ENCODE measurements around the gene DYNC1H1. TPM values are rescaled to one million over a fixed set of nuclear protein-coding genes. Genes with fewer than 3 reads are reported as not detected.

DYNC1H1 gene
- polyA plus RNA-seq, 10 donors: 252 to 337 (median 278) TPM

DNA sequence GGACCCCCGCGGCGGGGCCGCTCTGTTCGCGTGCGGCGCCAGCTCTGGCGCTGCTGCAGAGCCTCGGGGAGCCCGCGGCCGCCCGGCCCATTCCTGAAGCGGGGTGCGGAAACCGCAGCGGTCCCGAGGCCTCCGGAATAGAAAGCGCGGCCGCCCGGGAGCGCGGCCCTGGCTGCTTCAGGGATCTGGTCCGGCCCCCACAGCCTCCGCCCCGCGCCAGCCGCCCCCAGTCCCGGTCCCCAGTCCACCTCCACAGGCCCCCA lies 122.3 kb downstream of the DYNC1H1 start:
- DNase-seq: no peak

DNA sequence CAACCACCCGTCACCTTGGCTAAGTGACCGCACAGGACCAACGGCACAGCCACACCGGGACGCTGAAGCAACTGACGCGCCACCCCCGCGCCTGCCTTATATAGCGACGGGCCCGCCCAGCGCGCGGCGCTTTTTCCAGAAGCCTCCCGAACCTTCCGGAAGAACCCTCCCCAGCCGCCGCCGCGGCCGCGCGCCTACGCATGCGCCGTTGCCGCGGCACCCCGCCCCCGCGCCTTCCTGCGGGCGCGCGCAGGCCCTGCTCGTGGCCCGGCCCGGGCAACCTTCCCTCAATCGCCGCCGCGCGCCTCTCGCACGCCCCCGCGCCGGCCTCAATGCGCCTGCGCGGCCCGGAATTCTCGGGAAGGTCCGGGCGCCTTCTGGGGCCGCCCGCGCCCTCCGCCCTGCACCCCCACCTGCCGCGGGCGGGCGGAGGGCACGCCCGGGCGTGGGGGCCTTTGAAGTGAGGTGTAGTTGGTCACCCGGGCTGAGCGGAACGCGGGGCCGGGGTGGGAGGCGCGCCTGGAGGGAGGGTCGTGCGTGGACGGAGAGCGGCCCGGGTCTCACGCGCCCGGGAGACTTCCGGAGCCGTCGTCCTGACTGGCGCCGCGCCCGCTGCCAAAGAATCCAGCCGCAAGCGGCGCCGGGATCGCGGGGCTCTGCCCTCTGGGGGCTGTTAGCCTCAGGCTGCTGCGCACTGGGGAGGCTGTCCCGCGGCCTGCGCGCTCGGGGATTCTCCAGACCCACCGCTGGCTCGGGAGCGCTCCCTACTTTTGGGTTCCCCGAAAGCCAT lies 122.8 kb downstream of the DYNC1H1 start, which contains the start of gene HSP90AA1:
Gene HSP90AA1 (minus strand): TSS at position 73 of the 790 bp plus-strand sequence. CDS start 666 bp downstream, outside the sequence.
- peak; percentile 94 to 96 (median 96) for DNase-seq

DNA sequence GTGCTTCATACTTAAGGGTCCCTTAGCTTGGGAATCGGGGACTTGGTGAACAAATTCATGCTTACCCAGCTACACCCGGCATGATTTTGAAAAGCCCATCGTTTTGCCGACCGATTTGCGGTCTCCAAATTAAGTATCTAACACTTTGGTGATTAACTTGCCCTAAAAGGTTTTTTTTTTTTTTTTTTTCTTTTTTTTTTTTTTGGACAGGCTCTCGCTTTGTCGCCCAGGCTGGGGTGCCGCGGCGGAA lies 123.3 kb downstream of the DYNC1H1 start:
- DNase-seq: no peak

DNA sequence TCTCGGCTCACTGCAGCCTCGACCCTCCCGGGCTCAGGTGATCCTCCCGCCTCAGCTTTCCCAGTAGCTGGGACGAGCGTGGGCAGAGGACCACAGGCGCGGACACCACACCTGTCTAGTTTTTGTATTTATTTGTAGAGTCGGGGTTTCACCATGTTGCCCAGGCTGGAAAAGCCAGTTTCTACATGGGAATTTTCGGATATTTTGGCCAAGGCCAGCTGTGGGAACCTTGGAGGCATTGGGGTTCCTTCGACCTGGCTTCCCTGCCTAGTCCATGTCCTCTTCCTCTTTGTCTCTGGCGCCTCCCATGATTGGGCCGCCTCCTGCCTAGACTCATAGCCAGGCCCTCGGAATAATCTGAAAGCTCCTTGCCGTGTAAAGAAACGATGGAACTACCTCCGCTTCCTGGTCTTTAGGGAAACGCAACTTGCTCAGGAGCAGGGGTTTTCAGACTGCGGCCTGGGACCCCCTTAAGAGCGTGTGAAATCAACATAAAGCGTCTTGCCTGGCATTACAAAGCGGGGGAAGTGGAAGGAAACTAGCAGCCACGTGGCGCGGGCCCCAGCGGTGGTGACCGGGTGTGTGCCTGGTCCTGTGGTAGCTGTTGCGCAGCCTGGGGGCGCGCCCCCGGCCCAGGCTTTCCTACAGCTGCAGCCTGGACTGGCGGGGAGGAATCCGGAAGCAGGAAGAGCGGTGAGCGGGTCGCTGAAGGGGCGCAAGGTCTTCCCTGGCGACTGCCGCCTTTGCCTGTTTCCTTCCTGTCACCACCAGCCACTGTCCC lies 123.8 kb downstream of the DYNC1H1 start:
- peak in 2 of 3 donors; percentile 56 to 85 for DNase-seq

DNA sequence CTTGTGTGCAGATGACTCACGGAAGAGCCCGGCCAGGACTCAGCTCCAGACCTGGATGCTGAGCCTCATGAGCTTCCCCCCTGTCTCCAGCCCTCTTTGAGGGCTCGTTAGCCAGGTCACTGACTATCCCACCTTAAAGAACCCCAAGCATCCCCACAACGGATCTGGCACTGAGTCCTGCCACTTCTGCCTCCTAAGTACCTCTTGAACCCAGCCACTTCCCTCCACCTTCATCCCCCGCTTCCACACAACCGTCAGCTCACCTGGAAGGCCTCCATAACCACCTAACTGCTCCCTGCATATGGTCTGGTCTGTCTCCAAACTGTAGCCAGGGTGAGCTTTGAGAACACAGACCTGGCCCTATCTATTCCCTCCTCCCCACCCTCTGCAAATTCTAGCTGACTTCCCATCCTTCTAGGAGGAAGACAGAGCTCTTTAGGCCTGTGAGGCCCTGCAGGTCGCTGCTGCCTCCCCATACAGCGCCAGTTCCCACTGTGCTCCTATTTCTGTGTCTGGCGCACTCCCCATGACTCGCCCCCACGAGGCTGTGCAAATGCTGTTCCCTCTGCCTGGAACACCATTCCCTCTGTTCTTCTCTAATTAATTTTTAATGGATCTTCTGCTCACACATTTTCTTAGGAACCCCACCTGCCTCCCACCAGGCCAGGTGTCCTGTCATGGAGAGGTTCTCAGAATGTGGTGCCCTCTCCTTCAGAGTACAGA lies 125.4 kb downstream of the DYNC1H1 start:
- DNase-seq: no peak

- no peak for DNase-seq
Measured at GRCh38 chr14:102090713-102091112, 126.3 kb downstream of the DYNC1H1 start.

DNA sequence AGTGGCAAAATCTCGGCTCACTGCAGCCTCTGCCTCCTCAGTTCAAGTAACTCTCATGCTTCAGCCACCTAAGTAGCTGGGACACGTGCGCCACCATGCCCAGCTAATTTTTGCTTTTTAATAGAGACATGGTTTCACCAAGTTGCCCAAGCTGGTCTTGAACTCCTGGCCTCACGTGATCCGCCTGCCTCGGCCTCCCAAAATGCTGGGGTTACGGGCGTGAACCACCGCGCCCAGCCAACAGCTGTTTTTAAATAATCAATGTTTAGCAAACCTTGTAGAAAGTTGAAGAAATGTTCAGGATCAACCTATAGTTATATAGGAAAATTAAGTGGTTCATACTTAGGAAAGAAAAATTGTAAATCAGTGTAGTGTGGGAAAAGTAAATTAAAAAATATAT lies 128.4 kb downstream of the DYNC1H1 start:
- no peak for DNase-seq

- DNase-seq: no peak
Measured at GRCh38 chr14:102094101-102094500, 129.7 kb downstream of the DYNC1H1 start.

- DNase-seq: no peak
Measured at GRCh38 chr14:102095231-102095870, 131.0 kb downstream of the DYNC1H1 start.

GRCh38 chr14:102095871-102096568 lies 131.6 kb downstream of the DYNC1H1 start:
- DNase-seq: no peak

- DNase-seq: peak; percentile 69 to 92 (median 88)
Measured at GRCh38 chr14:102096569-102097188, 132.3 kb downstream of the DYNC1H1 start.

DNA sequence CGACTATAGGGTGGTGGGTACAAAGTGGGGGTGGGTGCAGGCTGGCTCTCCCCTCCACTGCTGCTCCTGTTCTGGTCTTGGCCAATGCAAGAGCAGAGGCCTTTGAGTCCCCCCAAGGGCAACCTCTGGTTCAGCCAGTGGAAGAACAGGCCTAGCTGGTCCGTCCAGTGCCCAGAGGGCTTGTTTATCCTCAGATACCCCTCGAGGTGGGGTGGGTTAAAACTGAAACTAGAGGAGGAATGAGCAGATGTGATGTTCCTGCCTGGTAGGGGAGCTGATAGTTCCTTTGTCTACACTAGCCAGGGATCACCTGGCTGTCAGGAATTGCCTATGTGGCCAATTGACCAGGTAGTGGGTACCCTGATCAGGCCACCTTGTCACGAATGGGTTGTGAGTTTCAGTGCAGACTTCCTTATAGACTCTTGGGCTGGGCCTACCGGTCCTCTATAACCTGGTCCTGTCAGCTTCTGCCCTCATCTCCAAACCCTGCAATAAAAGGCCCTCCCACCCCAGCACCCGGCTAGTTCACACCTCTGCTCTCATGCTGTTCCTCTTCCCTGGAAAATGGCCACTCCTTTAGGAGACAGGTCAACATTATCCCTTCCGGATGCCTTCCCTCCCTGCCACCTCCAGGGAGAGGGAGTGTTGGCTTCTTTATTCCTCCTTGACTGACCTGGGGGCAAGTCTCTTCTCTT lies 133.2 kb downstream of the DYNC1H1 start:
- no peak for DNase-seq

DNA sequence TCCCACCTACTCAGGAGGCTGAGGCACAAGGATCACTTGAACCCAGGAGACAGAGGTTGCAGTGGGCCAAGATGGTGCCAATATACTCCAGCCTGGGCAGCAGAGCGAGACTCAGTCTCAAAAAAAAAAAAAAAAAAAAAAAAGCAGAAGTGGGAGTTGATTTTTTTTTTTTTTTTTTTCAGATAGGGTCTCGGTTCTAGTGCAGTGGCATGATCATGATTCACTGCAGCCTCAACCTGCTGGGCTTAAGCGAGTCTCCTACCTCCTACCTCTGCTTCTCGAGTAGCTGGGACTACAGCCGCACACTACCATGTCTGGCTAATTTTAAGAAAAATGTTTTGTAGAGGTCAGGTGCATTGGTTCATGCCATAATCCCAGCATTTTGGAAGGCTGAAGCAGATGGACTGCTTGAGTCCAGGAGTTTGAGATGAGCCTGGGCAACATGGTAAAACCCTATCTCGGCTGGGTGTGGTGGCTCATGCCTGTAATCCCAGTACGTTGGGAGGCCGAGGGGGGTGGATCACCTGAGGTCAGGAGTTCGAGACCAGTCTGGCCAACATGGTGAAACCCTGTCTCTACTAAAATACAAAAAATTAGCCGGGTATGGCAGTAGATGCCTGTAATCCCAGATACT lies 138.8 kb downstream of the DYNC1H1 start:
- no peak for DNase-seq

- no peak for DNase-seq
Measured at GRCh38 chr14:102105369-102105768, 141.0 kb downstream of the DYNC1H1 start.

Other genes with a start within 250 kb of the DYNC1H1 start
- 10 to 100 TPM; 62.4 to 77.6 (median 72.6) TPM for gene PPP2R5C, start 202.9 kb upstream of the DYNC1H1 start, polyA plus RNA-seq (ENCODE audit: insufficient read length in 10 of 10)
- 100 to 1,000 TPM; 271 to 406 (median 340) TPM for gene HSP90AA1, start 122.5 kb downstream of the DYNC1H1 start, polyA plus RNA-seq (ENCODE audit: insufficient read length in 10 of 10)
- 10 to 100 TPM; 18.9 to 27.0 (median 23.9) TPM for gene WDR20, start 175.3 kb downstream of the DYNC1H1 start, polyA plus RNA-seq (ENCODE audit: insufficient read length in 10 of 10)

All from muscle of back (tissue), 11 donors.